Mesenchymal stem cell (in vitro differentiated cells and primary cell): Measurements from ENCODE around the gene CDK15.
"Not testable (repeated sequence)": the region's sequence is repeated elsewhere in the genome, so short reads cannot be mapped to it uniquely, and the experiment has no call there.

Source experiments
- DNase-seq: peaks from one replicate; pipeline ENCODE4 v3.0.0-alpha.2; 2013
- H2AFZ ChIP-seq: one replicate; pipeline ENCODE4 v1.6.1; 2013; ENCODE audit warnings: low read depth, mild to moderate bottlenecking, control low read depth, inconsistent platforms, low read length, moderate library complexity
- H2AK5ac ChIP-seq: 2 replicates; pipeline ENCODE4 v1.6.1; 2013; ENCODE audit warnings: low read length, moderate library complexity, mild to moderate bottlenecking, inconsistent platforms; ENCODE audit not compliant: severe bottlenecking
- H2BK120ac ChIP-seq: one replicate; pipeline ENCODE4 v1.6.1; 2013; ENCODE audit warnings: low read depth, mild to moderate bottlenecking, inconsistent platforms, low read length, moderate library complexity
- H2BK12ac ChIP-seq, 2 experiments: one replicate each; pipeline ENCODE4 v1.6.1; 2013; ENCODE audit warnings: inconsistent platforms in 2 of 2, low read length in 2 of 2, mild to moderate bottlenecking in 2 of 2, moderate library complexity in 2 of 2, control low read depth in 1 of 2
- H2BK15ac ChIP-seq: one replicate; pipeline ENCODE4 v1.6.1; 2013; ENCODE audit warnings: mild to moderate bottlenecking, low read depth, inconsistent platforms; ENCODE audit not compliant: poor library complexity, severe bottlenecking
- H2BK5ac ChIP-seq: 2 replicates; pipeline ENCODE4 v1.6.1; 2013; ENCODE audit warnings: low read depth, mild to moderate bottlenecking, low read length, control low read depth, inconsistent platforms; ENCODE audit not compliant: poor library complexity, severe bottlenecking
- H3K14ac ChIP-seq, 2 experiments: one replicate each; pipeline ENCODE4 v1.6.1; 2013; ENCODE audit warnings: inconsistent platforms in 2 of 2, low read length in 2 of 2, control low read depth in 1 of 2, mild to moderate bottlenecking in 1 of 2, moderate library complexity in 1 of 2
- H3K18ac ChIP-seq, 2 experiments: one replicate each; pipeline ENCODE4 v1.6.1; 2013; ENCODE audit warnings: inconsistent platforms in 2 of 2, low read length in 2 of 2, control low read depth in 1 of 2, low read depth in 1 of 2, mild to moderate bottlenecking in 1 of 2
- H3K23ac ChIP-seq, 2 experiments: one replicate each; pipeline ENCODE4 v1.6.1; 2013; ENCODE audit warnings: inconsistent platforms in 2 of 2, low read length in 2 of 2, mild to moderate bottlenecking in 2 of 2, moderate library complexity in 2 of 2, control low read depth in 1 of 2
- H3K27ac ChIP-seq: 2 replicates; pipeline ENCODE4 v1.5.1; 2013; ENCODE audit warnings: mild to moderate bottlenecking, moderate library complexity, low read length, control low read depth, inconsistent platforms; ENCODE audit not compliant: poor library complexity, severe bottlenecking
- H3K27me3 ChIP-seq, 2 experiments: 2 replicates each; pipeline versions ENCODE4 v1.6.1 to v1.7.0; 2013; ENCODE audit warnings: low read length in 2 of 2, mild to moderate bottlenecking in 2 of 2, moderate library complexity in 2 of 2, control low read depth in 1 of 2, inconsistent platforms in 1 of 2; ENCODE audit not compliant: control insufficient read depth in 1 of 2, insufficient read depth in 1 of 2
- H3K36me3 ChIP-seq, 2 experiments: 2 replicates each; pipeline versions ENCODE4 v1.6.1 to v1.7.0; 2013; ENCODE audit warnings: low read length in 2 of 2, control low read depth in 1 of 2, inconsistent platforms in 1 of 2, low read depth in 1 of 2, mild to moderate bottlenecking in 1 of 2; ENCODE audit not compliant: insufficient read depth in 2 of 2, control insufficient read depth in 1 of 2
- H3K4ac ChIP-seq, 2 experiments: one replicate each; pipeline ENCODE4 v1.6.1; 2013; ENCODE audit warnings: inconsistent platforms in 2 of 2, low read length in 2 of 2, mild to moderate bottlenecking in 2 of 2, moderate library complexity in 2 of 2, control low read depth in 1 of 2, low read depth in 1 of 2
- H3K4me1 ChIP-seq: 2 replicates; pipeline ENCODE4 v1.6.1; 2013; ENCODE audit warnings: low read depth, low read length, control low read depth; ENCODE audit not compliant: control insufficient read depth, insufficient read depth
- H3K4me2 ChIP-seq: 2 replicates; pipeline ENCODE4 v1.6.1; 2013; ENCODE audit warnings: low read length, mild to moderate bottlenecking, inconsistent platforms; ENCODE audit not compliant: poor library complexity, severe bottlenecking
- H3K4me3 ChIP-seq, 2 experiments: 2 replicates each; pipeline versions ENCODE4 v1.5.1 to v1.7.0; 2013; ENCODE audit warnings: low read length in 2 of 2, mild to moderate bottlenecking in 2 of 2, control low read depth in 1 of 2, low read depth in 1 of 2; ENCODE audit not compliant: insufficient read depth in 1 of 2
- H3K79me1 ChIP-seq: replicated peaks from 2 replicates; pipeline ENCODE4 v1.6.1; 2013; ENCODE audit warnings: mild to moderate bottlenecking, control low read depth, low read length, inconsistent platforms; ENCODE audit not compliant: poor library complexity, severe bottlenecking
- H3K9ac ChIP-seq: 2 replicates; pipeline ENCODE4 v1.7.0; 2013; ENCODE audit warnings: mild to moderate bottlenecking, low read length, moderate library complexity
- H3K9me3 ChIP-seq: 2 replicates; pipeline ENCODE4 v1.7.0; 2013; ENCODE audit warnings: mild to moderate bottlenecking, low read length; ENCODE audit not compliant: control insufficient read depth
- H4K8ac ChIP-seq: one replicate; pipeline ENCODE4 v1.6.1; 2013; ENCODE audit warnings: inconsistent platforms, mild to moderate bottlenecking, low read length, moderate library complexity
- H4K91ac ChIP-seq: one replicate; pipeline ENCODE4 v1.6.1; 2013; ENCODE audit warnings: mild to moderate bottlenecking, low read length, inconsistent platforms
- WGBS: methylation state at CpG from one replicate; pipeline ENCODE4 v1.1.7; 2013; ENCODE audit warnings: mixed read lengths; 5-methylcytosine and 5-hydroxymethylcytosine counted together

Gene CDK15

GRCh38 chr2:201839727-201840126 is 33.4 kb downstream of the CDK15 start:
- H3K36me3 ChIP-seq = no peaks in the 10 kb centered on the region
- no peak overlapping the region for H4K8ac ChIP-seq
- no peak overlapping the region for H3K4ac ChIP-seq
- H2BK120ac ChIP-seq = no peak overlapping the region
- H3K9ac ChIP-seq = no peak overlapping the region
- WGBS = 76% methylated on average over 4 of the region's 4 CpGs
- H2AK5ac ChIP-seq = no peak overlapping the region
- no peaks in the 10 kb centered on the region for H3K4me1 ChIP-seq
- no peaks in the 10 kb centered on the region for H3K27me3 ChIP-seq
- H3K23ac ChIP-seq = no peak overlapping the region
- H2BK15ac ChIP-seq = no peak overlapping the region
- H3K9me3 ChIP-seq = peaks cover 18% of the 10 kb centered on the region
- no peak overlapping the region for H2BK12ac ChIP-seq
- H3K18ac ChIP-seq = no peak overlapping the region
- H3K4me2 ChIP-seq = no peak overlapping the region
- H3K27ac ChIP-seq = no peak overlapping the region
- H3K14ac ChIP-seq = no peak overlapping the region
- H2BK5ac ChIP-seq = no peak overlapping the region
- H4K91ac ChIP-seq = no peak overlapping the region
- H3K4me3 ChIP-seq = no peak overlapping the region
- no peak overlapping the region for H2AFZ ChIP-seq
- DNase-seq = no peak
- H3K79me1 ChIP-seq = no peaks in the 10 kb centered on the region

GRCh38 chr2:201840726-201841125 is 34.4 kb downstream of the CDK15 start:
- Histone ChIP-seq H2AK5ac (no peak overlapping the region), H3K36me3 (no peaks in the 10 kb centered on the region), H3K14ac (no peak overlapping the region), H3K9me3 (peaks cover 18% of the 10 kb centered on the region), H4K8ac (no peak overlapping the region), H2AFZ (no peak overlapping the region), H3K27me3 (no peaks in the 10 kb centered on the region), H2BK15ac (no peak overlapping the region), H2BK120ac (no peak overlapping the region), H3K27ac (no peak overlapping the region), H3K4me1 (no peaks in the 10 kb centered on the region), H3K18ac (no peak overlapping the region), H2BK12ac (no peak overlapping the region), H3K4ac (no peak overlapping the region), H3K4me2 (no peak overlapping the region), H3K23ac (no peak overlapping the region), H2BK5ac (no peak overlapping the region), H4K91ac (no peak overlapping the region), H3K79me1 (no peaks in the 10 kb centered on the region), H3K9ac (no peak overlapping the region), H3K4me3 (no peak overlapping the region)
- DNase-seq = no peak
- 88% methylated on average over 1 of the region's 1 CpG for WGBS

- DNase-seq = no peak
- Histone ChIP-seq H3K4me3 (no peak overlapping the region), H3K14ac (no peak overlapping the region), H4K91ac (no peak overlapping the region), H3K4me1 (no peaks in the 10 kb centered on the region), H3K18ac (no peak overlapping the region), H2BK5ac (no peak overlapping the region), H3K27ac (no peak overlapping the region), H2BK15ac (no peak overlapping the region), H4K8ac (no peak overlapping the region), H3K9me3 (peaks cover 18% of the 10 kb centered on the region), H3K9ac (no peak overlapping the region), H2AK5ac (no peak overlapping the region), H2AFZ (no peak overlapping the region), H3K79me1 (no peaks in the 10 kb centered on the region), H2BK12ac (no peak overlapping the region), H3K4me2 (no peak overlapping the region), H3K4ac (no peak overlapping the region), H2BK120ac (no peak overlapping the region), H3K23ac (no peak overlapping the region), H3K36me3 (no peaks in the 10 kb centered on the region), H3K27me3 (no peaks in the 10 kb centered on the region)
- 50% methylated on average over 4 of the region's 5 CpGs for WGBS
Observed at GRCh38 chr2:201842131-201842860, 36.0 kb downstream of the CDK15 start.

- not testable (repeated sequence) for H3K27me3 ChIP-seq, H3K18ac ChIP-seq, H2BK12ac ChIP-seq, H3K4me3 ChIP-seq, H3K4me2 ChIP-seq, H4K8ac ChIP-seq, H2BK15ac ChIP-seq, H3K23ac ChIP-seq, H3K4ac ChIP-seq, H3K4me1 ChIP-seq, H3K9ac ChIP-seq, H3K27ac ChIP-seq, H3K14ac ChIP-seq, H2BK120ac ChIP-seq, H2AFZ ChIP-seq, H4K91ac ChIP-seq, H3K36me3 ChIP-seq, H2BK5ac ChIP-seq, DNase-seq, H2AK5ac ChIP-seq, H3K79me1 ChIP-seq
- H3K9me3 ChIP-seq = peaks cover 18% of the 10 kb centered on the region
- WGBS = 95% methylated on average over 2 of the region's 2 CpGs
Observed at GRCh38 chr2:201844922-201845321, 38.6 kb downstream of the CDK15 start.
